ENCODE data around the gene COL27A1. TPM values are rescaled to one million over a fixed set of nuclear protein-coding genes. Genes with fewer than 3 reads are reported as not detected.

The COL27A1 gene
- total RNA-seq, 1 experiment from 2014 or later: 12.0 TPM

GRCh38 chr9:114272739-114273431, 117.5 kb downstream of the COL27A1 start:
- no peak for DNase-seq (ENCODE audit: low read depth, low spot score)
- no peak overlapping the region for H3K4me2 ChIP-seq (ENCODE audit: low read length)
- no peak for ATAC-seq
- peaks cover 7 to 16% of the 10 kb centered on the region in 2 experiments; a peak in 3 of 4 replicates for H3K4me1 ChIP-seq (ENCODE audit: control insufficient read depth in 1 of 2, insufficient read depth in 2 of 2, low read length in 2 of 2)
- TF ChIP-seq POLR2A (IDR thresholded peaks at IDR 0.05; ENCODE audit: borderline replicate concordance, extremely low read depth, insufficient read depth, insufficient read length) (no peak), ZFX (IDR thresholded peaks at IDR 0.05) (no peak), MAX (IDR thresholded peaks at IDR 0.05) (no peak), EGR1 (IDR thresholded peaks at IDR 0.05; ENCODE audit: low read depth) (no peak), ZBTB33 (IDR thresholded peaks at IDR 0.05; ENCODE audit: extremely low read depth, insufficient replicate concordance, low read length) (no peak), CBX3 (IDR thresholded peaks at IDR 0.05; ENCODE audit: low read depth) (no peak), CEBPB (IDR thresholded peaks at IDR 0.05; ENCODE audit: low read depth) (no peak), REST (IDR thresholded peaks at IDR 0.05; ENCODE audit: low read depth) (no peak), ELF1 (IDR thresholded peaks at IDR 0.05; ENCODE audit: borderline replicate concordance, low read depth) (no peak)
- H3K9me3 ChIP-seq (ENCODE audit: control insufficient read depth in 1 of 2, insufficient read depth in 1 of 2, low read depth in 1 of 2, low read length in 2 of 2): no peaks in the 10 kb centered on the region
- ChIA-PET CTCF (interaction anchor here (0.9 to 2.2 kb wide), 3 partner anchors 8 to 165 kb away, joined by 3 to 17 read pairs (median 5); no protein-coding TSS in a partner anchor), RAD21 (ENCODE audit: low non-redundant PET in 1 of 2, low total read pairs in 2 of 2, uncharacterized antibody in 2 of 2, unreplicated experiment in 2 of 2) (interaction anchor here in 1 of 2 experiments (1.1 kb wide), 1 partner anchor 118 kb away, joined by 7 read pairs; the partner anchor contains the start of gene COL27A1), POLR2A (no interaction called here)
- no peak overlapping the region for H2AFZ ChIP-seq (ENCODE audit: low read depth, low read length, poor library complexity, severe bottlenecking)
- no peak overlapping the region for H3K9ac ChIP-seq (ENCODE audit: low read length)
- no peak overlapping the region for H3K27ac ChIP-seq (ENCODE audit: low read depth, low read length)
- no peak overlapping the region for H3K4me3 ChIP-seq (replicated peaks in 1 of 2; ENCODE audit: low read depth in 1 of 2, low read length in 2 of 2)
- BruUV-seq (replicated peaks): no TSS peak
- intact Hi-C loops (cut with micrococcal nuclease): no loop called here
- H3K79me2 ChIP-seq (ENCODE audit: insufficient read depth, low read length): no peaks in the 10 kb centered on the region
- H3K27me3 ChIP-seq (ENCODE audit: insufficient read depth, low read length): no peaks in the 10 kb centered on the region
- no peaks in the 10 kb centered on the region for H4K20me1 ChIP-seq (ENCODE audit: insufficient read depth)
- no peaks in the 10 kb centered on the region for H3K9me2 ChIP-seq (ENCODE audit: insufficient read depth)
- no peaks in the 10 kb centered on the region for H3K36me3 ChIP-seq (ENCODE audit: control insufficient read depth in 1 of 2, insufficient read depth in 2 of 2, low read length in 2 of 2)

Measured in HCT116 (cell line).